Activated gamma-delta T cell (primary cell): Measurements from ENCODE around the gene LRP2BP.
"Not testable (repeated sequence)": the region's sequence is repeated elsewhere in the genome, so short reads cannot be mapped to it uniquely, and the experiment has no call there.

ENCODE experiments used
- DNase-seq: peaks from one replicate; lab custom pipeline; 2025; lab: John Stamatoyannopoulos, UW

The LRP2BP gene

DNA sequence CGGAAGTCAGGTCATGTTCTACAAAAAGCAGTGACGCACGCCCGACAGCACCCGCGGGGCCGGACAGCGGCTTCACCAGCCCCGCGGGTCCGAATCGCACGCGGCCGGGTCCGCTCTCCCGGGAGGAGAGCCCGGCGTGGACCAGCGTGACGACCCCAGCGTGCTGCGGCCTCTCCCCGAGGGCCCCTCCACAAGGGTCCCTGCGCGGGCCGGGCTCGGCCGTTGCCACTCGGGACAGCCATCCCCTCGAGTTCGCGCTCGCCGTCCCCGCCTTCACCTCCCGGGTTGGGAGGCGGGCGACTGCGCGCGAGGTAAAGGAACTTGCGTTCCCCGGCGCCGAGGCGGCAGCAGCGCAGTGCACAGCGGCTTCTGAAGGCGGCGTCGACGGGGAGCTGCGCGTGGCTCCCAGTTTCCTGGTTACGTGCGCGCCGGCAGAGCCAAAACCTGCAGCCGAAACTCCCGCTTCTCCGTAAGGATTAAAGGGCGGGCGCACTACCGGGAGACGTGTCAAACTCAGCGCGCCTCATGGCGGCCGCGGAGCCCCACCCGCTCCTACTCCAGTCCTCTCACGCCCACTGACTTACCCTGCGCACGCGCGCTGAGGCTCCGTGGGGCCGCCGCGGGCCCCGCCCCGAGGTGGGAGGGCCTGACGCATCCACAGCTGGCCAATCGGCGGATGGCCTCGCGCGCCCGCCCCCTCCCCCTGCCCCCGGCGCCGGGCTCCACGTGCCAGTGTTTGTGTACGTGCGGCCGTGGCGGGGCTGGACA lies 416 bp upstream of the LRP2BP start:
- DNase-seq, result peak; percentile 96

DNA sequence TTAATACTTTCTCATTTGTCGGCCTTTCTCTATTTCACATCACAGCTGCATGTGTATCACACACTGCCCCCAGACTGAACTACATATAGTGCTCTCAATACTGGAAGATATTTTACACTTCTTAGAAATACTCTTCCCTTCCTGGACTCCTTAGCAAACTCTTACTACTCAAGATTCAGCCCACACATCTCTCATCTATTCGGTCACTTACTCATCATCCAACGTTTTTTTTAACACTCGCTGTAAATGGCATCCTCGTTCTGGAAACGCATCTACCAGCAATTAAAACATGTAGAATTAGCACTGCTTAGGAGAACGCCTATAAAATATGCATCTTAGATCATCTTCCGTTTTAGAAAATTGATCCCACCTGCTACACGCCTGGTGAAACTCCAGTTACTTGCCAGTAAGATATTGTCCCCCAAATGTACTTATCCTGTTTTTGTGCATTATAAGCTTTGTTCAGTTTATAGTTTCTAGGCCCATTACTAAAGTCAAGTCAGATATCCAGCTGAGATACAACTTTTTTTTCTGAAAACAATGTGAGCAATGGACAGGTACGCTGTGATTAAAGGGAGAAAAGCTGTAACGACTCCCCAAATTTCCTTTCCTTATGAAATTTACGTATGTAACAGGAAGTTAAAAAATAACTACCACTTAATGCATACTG lies 1.0 kb downstream of the LRP2BP start:
- no peak for DNase-seq

DNA sequence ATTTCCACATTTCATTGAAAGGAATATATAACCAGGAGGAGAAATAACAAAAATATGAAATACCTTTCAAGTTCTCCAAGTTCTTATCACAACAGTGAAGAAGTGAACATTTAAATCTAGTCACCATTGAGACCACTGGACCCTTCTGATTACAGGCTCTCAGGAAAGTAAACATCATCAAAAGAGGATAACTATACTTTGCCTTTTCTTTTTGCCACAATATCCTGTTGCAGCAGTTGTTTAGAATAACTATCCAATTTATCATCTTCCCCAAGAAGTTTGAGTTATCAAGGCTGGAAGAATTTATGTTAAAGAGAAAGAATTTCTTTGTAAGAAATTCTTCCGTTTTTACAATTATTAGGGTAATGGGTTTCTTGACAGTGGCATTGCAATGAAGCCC lies 3.6 kb downstream of the LRP2BP start:
- DNase-seq, result no peak

DNA sequence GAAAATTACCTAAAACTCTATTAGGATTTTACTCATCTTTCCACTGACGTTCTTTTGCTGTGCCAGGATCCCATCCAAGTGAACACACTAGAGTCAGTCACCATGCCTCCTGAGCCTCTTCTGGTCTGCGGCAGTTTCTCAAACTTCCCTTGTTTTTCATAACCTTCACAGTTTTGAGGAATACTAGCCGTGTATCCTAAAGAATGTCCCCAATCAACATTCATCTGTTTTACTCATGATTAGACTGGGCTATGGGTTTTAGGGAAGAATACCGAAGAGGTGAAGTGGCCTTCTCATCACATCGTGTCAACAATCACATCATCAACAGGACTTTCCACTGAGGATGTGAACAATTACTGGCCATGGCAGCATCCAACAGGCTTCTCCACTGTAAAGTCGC lies 4.8 kb downstream of the LRP2BP start:
- no peak for DNase-seq

DNA sequence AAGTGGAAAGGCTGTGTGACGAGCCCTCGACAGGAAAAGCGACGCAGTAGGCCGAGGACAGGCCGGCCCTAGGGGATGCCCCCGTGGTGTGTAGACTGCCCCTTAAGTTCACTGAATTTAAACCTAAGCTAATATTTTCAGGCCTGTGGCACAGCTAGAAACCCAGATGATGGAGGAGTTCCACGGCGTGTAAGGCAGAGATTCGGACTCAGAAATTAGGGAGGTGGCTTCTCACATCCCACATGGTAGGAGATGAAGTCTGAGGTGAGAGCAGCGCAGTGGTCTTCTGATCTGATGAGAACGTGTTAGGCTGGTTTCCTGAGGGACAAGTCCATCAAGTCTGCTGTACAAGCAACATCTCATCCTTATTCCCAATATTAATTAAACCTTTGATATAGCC lies 7.8 kb downstream of the LRP2BP start:
- no peak for DNase-seq

DNA sequence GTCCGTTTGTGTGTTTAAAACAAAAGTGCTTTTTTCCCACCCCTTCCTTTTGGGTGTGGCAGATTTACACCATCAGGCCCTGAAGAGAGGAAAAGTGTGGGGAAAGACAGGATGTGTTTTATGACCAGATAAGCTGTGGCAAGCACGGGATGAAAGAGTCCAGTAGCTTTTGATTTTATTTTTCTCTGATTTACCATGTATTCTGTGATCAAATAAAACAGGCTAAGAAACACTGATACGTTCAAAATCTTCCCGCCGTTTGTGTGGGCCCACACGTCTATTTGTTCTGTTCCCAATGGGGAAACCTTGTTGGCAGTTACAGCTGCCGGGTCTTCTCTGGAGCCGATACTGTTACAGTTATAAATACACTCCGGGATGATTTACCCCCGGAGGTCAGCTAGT lies 10.8 kb downstream of the LRP2BP start:
- DNase-seq, result no peak

DNA sequence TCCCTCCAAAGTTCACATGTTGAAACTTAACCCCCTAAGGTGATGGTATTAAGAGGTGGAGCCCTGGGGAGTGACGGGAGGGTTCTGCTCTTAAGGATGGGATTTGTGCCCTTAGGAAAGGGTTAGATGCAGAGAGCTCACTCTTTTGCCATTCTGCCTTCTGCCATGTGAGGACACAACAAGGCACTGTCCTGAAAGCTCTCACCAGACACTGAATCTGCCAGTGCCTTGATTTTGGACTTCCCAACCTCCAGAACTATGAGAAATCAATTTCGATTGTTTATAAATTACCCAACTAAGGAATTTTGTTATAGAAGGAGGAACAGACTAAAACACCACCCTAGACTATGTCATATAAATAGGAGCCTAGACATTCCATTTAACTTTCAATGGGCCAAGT lies 11.7 kb downstream of the LRP2BP start:
- no peak for DNase-seq

DNA sequence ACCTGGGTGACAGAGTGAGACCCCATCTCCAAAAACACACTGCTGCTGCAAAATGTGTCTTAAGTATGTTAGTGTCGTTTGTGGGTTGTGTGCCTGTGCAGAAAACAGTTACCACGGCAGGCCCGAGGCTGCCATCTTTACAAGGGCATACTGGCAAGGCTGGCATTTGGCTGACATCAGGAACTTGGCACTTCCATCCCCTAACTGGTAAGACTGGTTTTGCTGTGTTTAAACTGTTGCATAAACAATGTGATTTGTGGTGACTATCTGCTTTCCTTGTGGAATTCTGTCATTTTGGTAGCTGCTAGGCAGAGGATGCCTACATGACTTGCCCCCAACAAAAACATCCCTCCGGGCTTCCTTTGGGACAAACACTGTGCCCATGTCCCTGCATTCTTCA lies 12.3 kb downstream of the LRP2BP start:
- no peak for DNase-seq

DNA sequence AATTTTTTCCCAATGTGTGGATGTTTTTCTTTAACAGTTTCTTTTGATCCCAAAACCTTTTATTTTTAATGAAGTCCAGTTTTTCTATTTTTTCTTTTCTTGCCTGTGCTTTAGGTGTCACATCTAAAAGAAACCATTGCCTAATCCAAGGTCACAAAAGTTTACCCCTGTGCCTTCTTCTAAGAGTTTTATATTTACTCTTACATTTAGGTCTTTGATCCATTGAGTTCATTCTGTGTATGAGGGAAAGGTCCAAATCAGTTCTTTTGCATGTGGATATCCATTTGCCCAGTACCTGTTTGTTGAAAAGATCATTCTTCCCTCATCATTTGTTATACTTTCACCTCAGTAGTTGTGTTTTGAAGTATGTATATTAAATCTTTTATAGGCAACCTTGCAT lies 13.0 kb downstream of the LRP2BP start:
- DNase-seq, result no peak

DNA sequence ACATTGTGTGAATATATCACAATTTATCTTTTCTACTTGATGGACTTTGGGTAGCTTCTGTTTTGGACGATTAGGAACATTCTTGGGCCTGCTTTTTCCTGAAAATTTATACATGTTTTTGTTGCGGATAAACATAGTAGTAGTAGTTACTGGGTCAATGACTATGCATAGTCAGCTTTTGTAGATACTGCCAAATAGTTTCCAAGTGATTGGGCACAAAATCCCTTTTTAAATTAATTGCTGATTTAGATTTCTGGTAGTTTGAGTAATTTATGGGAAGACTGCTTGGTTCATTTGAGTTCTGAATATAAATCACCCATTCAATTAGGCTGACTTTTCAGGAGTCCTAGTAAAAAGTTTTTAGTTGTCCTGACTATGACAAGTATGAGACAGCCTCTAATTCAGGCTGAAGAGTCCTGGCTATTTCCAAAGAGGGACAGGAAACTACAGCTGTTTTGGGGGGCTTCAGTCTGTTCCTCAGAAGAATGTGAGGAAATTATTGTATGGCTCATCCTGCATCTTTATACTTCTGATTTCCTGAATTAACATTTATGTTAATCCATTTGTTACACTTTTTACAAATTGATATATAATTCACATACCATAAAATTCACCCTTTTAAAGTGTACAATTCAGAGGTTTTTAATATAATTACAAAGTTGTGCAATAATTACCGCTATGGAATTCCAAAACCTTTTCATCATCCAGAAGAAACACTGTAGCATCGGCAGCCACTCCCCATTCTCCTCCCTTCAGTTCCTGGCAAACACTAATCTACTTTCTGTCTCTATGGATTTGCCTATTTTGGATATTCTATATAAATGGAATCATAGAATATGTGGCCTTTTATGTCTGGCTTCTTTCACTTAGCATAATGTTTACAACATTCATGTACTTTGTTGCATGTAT lies 14.2 kb downstream of the LRP2BP start:
- DNase-seq, result no peak

DNA sequence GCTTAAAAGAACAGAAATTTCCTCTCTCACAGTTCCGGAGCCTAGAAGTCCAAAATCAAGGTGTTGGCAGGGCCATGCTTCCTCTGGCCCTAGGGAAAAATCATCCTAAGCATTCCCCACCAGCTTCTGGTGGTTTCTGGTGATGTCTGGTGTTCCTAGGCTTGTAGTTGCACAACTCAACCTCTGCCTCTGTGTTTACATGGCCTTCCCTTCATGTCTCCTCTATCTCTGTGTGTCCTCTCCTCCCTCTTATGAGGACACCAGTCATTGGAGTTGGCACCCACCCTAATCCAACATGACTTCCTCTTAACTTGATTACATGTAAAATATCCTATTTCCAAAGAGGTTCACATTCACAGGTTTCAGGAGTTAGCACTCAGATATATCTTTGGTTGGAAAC lies 15.4 kb downstream of the LRP2BP start:
- no peak for DNase-seq

DNA sequence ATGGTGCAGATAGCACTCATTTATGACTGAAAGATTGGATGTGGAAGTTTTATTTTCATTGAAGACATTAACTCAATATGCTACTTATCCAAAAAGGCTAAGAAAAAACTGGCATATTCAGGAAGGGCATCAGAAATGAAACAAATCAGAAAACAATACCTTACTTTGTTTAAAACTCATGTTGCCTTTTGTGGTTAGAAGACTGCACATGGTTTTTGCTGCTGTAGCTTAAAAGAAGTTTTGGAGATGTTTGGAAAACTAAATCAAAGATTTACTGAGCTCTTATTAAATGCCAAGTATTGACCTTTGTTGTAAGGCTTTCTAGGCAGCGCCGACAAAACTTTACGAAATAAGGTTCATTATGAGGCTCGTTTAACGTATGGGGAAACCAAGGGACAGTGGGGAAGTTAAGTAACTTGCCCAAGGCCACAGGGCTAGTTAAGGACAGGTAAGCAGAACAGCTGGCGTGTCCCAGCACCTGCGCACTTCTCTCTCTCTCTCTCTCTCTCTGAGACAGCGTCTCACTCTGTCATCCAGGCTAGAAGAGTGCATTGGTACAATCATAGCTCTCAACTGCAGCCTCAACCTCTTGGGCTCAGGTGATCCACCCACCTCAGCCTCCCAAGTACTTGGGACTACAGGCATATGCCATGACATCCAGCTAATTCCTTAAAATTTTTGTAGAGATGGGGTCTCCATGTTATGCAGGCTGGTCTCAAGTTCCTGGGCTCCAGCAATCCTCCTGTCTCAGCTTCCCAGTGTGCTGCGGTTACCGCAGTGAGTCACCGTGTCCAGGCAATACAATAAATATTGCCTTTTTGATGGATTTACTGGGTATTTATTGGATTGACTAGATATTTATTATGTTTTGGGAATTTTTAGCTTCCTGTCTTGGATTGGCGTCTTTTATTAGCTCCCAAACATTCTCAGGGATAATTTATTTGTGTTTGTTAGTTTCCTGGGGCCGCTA lies 16.1 kb downstream of the LRP2BP start:
- DNase-seq, result no peak

DNA sequence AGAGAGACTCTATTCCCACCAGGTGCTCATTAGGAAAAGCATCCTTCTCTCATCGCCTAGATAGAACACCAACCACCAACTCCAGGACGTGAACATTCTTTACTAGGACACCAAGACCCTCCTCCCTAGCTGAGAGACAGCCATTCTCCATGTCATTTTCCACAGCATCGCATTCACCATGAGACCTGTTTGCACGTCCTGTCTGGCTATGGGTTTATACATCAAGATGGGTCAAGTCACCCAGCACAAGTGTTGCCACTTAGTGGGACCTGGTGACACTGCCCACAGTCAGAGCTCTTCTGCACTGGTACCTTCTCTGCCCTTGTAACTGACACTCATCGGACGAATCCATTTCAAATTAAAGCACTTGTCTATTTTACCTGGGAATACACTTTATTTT lies 17.5 kb downstream of the LRP2BP start:
- no peak for DNase-seq

DNA sequence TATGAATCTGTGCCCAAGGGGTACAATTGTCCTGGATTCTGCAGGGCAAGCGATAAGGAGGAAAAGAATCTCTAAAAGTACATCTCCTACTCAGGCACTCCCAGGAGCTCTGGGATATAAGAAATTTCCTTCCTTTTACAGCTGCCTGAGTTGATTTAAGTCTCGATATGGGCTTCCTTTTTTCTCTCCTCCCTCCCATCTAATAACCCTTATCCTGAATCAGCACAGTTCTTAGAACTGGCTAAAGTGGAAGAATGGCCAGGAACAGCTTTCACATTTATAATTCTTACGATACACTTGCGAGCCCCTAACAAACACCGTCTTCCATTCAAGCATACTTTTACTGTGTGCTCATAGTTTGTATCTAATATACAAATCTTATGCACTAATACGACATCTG lies 21.2 kb downstream of the LRP2BP start:
- no peak for DNase-seq

DNA sequence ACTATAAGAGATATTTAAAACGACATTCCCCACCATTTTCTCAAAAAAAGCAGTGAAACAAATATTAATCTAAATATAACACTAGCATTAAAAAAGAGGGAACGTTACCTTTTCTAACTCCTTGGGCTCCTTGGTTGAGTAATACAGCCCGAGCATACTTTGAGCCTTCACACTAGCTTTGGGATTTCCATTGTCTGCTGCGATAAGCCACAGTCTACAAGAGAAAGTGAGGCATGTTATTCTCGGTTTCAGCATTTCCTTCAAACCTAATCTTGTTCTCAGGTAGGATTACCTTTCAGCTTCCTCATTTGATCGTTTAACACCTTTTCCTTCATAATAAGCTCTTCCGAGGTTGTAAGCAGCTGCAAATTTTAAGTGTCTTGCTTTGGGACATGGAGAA lies 21.7 kb downstream of the LRP2BP start:
- DNase-seq, result no peak

DNA sequence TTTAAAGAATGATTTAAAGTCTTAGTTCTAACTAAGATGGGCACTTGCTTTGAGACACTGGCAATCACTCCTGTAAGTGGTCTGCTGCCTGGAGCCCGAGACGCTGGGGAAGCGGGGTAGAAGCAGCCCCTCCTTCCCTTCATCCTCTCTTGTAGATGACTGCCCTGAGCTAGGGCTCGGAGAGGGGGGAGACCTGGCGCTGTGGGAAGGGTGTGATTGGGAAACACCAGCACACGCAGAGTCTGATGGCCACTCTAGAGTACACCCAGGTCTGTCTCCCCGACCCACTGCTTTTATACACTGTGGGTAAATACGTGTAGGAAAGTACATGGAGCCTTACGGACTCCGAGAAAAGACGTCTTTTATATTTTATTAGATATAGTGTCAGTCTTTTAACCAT lies 24.0 kb downstream of the LRP2BP start:
- no peak for DNase-seq

DNA sequence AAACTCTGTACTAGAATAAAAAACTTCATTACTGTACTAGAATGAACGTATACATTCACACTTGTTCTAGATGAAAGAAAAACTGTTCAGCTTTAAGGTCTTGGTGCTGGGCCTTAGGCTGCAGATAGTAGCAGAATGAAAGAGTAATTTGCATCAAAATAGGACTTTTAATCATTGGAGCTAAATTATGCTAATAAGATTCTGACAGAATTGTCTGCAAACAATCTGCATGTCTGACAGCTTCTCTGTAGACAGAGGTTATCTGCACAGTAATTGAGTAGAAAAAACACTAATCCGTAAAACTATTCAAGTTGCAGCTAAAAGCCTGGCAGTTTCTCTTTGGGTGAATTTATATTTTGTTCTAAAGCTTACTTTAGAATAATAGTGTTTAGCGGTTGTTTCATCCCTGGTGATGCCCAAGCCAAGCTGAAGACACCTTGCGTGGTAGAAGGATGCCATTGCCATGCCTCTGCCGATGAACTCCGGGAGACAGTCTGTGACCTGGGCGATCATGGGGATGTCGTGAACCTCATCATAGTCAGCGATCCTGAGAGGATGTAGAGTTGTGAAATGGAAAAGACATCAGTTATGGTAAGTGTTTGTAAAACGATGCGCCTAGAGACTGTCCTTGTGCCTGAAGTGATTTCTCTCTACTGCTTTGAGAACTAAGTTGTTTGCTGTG lies 25.3 kb downstream of the LRP2BP start:
- DNase-seq, result no peak

DNA sequence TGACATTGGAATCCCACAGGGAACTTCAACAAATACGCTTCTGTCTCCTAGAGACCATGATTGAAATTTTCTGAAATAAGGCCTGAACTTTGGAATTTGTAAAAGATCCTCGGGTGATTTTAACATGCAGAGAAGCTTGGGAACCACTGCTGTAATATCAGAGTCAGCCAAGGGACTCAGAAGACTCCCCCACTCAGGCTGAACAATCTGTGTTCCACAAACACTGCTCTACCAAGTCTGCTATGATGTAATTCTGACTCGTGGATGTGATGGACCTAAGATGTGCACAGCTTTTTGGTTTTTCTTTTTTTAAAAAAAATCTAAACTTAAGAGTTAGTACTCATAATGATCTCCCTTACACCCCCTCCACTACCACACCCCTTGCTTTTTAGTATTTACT lies 26.0 kb downstream of the LRP2BP start:
- no peak for DNase-seq

DNA sequence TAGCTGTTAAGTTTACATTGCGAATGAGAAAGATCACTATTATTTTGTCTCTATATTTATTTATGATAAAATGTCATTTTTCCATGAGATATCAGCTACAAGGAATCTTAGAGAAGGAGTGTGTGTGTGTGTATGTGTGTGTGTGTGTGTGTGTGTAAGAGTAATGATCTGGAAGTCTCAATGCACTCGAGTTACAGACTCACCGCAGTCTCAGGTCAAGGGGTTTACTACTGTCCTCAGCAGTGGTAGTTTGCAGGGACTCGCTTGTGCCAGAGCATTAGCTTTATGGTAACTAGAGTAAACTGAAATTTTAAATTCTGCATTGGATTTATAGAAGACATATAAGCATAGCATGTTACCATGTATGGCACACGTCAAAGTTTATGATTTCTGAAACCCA lies 30.8 kb downstream of the LRP2BP start:
- DNase-seq, result no peak

DNA sequence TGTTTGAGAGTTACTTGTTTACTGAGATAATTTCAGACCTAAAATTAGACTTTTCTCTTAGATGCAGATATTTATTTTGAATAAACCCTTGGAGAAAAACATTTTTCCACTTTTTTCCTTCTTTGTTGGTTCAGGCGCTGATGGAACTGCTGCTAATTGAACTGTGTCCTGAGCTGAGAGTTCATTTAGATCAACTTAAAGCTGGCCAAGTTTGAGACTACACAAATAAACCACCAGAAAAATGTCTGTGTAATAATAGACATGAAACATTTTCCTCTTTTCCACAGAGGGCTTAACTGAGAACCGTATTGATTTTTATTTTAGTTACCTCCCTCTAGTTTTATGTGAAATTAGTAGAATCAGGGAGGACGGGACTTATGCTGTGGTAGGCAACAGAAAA lies 32.5 kb downstream of the LRP2BP start:
- DNase-seq, result no peak

DNA sequence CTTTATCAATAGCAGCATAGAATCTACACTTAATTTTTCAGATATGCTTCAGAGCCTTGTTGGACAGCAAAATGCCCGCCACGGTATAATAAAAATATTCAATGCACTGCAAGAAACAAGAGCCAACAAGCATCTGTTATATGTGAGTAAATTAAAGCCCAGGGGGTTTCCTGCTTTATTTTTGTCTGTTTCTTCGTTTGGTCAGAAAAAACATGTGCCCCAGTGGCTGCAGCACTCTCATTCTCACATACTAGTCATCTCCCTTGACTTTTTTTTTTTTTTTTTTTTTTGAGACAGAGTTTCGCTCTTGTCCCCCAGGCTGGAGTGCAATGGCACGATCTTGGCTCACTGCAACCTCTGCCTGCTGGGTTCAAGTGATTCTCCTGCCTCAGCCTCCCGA lies 33.2 kb downstream of the LRP2BP start:
- not testable (repeated sequence) for DNase-seq
